Activated naive CD4-positive, alpha-beta T cell treated with anti-CD3 and anti-CD28 coated beads, Interleukin-2, amount 10 ng/mL, durations not matched to agents 5 hours and 36 hours (primary cell): ENCODE data around the gene ARMCX2. TPM values are rescaled to one million over a fixed set of nuclear protein-coding genes. Genes with fewer than 3 reads are reported as not detected.

ENCODE experiments used
- total RNA-seq, 2 experiments: library from RNA; stranded (reverse); gene quantifications; one replicate each; pipeline ENCODE4 v1.2.3, GENCODE V29; 2021

Gene ARMCX2
- 1 to 10 TPM; 2.7 to 3.1 TPM for total RNA-seq

GRCh38 chrX:101659601-101660063 lies at the start of gene ARMCX2:
ARMCX2 (minus strand) TSS chrX:101659850; CDS start chrX:101657588, 2,262 bp downstream.

GRCh38 chrX:101617211-101618191 lies 42.1 kb downstream of the ARMCX2 start, which contains the start of gene ARMCX6:
ARMCX6 (minus strand) TSS chrX:101618000; CDS start chrX:101616620, 1,380 bp downstream.

Other genes with a start within 250 kb of the ARMCX2 start
- 1 to 10 TPM; 2.2 to 2.3 TPM for gene ARMCX4, start 174.4 kb downstream of the ARMCX2 start, total RNA-seq
- gene ARMCX1, start 109.3 kb downstream of the ARMCX2 start, total RNA-seq, result under 1 TPM; 0.14 to 0.30 TPM
- 10 to 100 TPM; 37.4 to 42.7 TPM for gene ARMCX6, start 41.9 kb downstream of the ARMCX2 start, total RNA-seq
- 10 to 100 TPM; 26.4 to 27.0 TPM for gene ARMCX3, start 36.7 kb downstream of the ARMCX2 start, total RNA-seq